Measurements from ENCODE around the gene CDC42BPG.

CDC42BPG gene, protein sequence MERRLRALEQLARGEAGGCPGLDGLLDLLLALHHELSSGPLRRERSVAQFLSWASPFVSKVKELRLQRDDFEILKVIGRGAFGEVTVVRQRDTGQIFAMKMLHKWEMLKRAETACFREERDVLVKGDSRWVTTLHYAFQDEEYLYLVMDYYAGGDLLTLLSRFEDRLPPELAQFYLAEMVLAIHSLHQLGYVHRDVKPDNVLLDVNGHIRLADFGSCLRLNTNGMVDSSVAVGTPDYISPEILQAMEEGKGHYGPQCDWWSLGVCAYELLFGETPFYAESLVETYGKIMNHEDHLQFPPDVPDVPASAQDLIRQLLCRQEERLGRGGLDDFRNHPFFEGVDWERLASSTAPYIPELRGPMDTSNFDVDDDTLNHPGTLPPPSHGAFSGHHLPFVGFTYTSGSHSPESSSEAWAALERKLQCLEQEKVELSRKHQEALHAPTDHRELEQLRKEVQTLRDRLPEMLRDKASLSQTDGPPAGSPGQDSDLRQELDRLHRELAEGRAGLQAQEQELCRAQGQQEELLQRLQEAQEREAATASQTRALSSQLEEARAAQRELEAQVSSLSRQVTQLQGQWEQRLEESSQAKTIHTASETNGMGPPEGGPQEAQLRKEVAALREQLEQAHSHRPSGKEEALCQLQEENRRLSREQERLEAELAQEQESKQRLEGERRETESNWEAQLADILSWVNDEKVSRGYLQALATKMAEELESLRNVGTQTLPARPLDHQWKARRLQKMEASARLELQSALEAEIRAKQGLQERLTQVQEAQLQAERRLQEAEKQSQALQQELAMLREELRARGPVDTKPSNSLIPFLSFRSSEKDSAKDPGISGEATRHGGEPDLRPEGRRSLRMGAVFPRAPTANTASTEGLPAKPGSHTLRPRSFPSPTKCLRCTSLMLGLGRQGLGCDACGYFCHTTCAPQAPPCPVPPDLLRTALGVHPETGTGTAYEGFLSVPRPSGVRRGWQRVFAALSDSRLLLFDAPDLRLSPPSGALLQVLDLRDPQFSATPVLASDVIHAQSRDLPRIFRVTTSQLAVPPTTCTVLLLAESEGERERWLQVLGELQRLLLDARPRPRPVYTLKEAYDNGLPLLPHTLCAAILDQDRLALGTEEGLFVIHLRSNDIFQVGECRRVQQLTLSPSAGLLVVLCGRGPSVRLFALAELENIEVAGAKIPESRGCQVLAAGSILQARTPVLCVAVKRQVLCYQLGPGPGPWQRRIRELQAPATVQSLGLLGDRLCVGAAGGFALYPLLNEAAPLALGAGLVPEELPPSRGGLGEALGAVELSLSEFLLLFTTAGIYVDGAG (N-terminal part only)

DNA sequence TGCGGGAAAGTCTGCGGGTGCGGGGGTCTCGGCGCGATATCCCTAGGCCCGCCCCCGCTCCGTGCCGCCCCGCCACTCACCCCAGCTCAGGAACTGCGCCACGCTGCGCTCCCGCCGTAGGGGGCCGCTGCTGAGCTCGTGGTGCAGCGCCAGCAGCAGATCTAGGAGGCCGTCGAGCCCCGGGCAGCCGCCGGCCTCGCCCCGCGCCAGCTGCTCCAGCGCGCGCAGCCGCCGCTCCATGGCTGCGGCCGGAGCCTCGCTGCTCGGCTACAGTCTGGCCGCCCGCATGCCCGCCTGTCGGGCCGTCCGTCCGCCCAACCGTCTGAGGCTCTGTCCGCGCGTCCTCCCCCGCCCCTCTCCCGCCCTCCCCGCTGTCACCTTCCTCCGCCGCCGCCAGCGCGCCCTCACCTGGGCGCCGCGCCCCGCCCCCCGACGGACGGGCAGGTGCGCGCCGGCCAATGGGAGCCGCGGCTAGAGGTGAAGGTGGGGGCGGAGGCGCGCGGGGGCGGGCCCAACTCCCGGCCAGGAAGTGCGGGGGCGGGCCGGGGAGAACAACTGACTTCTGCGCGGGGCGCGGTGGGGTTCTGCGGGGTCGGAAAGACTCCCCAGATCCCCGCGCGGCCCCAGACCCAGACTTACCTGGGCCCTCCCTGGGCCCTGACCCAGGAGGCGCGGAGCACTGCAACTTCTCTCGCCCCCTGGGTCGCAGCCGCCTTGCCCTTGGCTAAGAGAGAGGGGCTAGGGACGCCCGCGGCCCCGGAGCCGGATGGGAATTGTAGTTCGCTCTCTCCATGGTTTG lies at the start of gene CDC42BPG:
Gene CDC42BPG, minus strand, starts transcription at position 324 of the 799 bp plus-strand sequence. Its CDS starts 84 bp downstream, at position 240.
- peak; percentile 45 for DNase-seq (ENCODE audit: low read depth)

DNA sequence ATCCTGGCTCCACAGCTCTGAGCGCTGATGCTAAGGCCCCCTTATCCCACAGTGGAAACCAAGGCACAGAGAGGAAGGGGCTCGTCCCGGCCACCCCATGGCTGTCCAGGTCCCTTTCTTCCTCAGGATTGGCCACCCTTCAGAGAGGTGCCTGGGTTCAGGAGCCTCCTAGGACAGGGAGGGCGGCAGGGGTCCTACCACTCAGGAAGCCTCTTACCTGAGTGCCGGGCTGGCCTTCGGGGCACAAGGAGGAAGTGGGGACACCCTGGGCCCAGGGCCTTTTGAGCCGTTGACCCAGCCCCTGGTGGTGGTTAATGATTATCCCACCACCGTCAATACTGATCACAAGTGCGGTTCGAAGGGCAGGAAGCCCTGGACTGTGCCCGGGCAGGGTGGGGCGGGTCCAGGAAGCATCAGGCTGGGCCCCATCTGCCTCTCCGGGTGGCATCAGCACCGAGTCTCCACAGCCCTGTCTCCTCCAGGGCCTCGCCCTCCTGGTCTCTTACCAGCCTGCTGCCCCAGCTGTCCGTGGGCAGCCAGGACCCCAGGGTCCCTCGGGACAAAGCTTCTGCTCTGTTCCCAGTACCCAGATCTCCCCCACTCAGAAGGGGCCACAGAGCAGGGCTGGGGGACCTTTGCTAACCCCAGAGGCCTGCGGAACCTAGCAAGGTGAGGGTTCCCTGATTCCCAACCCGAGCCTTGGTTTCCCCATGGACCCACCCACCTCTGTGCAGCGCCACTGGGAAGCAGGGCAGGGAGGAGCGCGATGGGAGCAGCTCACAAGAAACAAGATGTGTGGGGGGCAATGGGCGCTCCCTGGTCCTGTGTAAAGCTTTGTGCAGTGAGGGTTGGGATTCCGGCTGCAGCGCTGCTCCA lies 49.0 kb upstream of the CDC42BPG start:
- DNase-seq (ENCODE audit: low read depth), result no peak

DNA sequence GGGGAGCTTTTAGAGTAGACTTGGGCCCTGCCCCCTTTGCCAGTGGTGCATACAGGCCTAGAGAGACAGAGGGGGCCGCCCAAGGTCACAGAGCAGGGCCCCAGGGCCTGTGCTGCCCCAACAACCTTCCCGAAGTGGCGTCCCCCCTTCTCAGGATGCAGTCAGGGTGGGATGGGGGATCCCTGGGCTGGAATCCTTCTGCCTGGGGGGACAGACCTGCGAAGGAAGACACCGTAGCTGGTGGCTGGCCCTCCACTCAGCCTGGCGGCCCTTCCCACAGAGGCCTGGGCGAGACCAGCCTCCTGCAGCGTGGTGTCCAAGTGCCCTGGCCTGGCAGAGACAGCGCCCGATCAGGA lies 48.4 kb upstream of the CDC42BPG start:
- no peak for DNase-seq (ENCODE audit: low read depth)

DNA sequence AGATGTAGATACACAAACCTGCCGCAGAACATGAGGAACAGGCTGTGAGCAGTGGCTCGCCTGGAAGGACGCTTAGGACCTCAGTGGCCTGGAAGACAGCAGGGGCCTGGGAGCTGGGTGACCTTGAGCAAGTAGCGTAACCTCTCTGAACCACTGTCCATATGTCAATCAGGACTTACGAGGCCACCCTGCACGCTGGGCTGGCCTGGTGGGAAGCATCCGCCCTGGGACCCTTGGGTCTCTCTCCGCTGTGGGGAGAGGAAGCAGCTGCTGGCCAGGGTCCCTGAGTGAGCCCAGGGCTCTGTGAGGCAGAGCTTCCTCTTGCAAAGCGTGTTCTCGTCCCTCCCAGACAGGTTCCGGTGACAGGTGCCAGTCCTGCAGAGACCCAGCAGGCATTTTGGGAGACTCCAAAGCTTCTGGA lies 48.0 kb upstream of the CDC42BPG start:
- DNase-seq (ENCODE audit: low read depth), result no peak

DNA sequence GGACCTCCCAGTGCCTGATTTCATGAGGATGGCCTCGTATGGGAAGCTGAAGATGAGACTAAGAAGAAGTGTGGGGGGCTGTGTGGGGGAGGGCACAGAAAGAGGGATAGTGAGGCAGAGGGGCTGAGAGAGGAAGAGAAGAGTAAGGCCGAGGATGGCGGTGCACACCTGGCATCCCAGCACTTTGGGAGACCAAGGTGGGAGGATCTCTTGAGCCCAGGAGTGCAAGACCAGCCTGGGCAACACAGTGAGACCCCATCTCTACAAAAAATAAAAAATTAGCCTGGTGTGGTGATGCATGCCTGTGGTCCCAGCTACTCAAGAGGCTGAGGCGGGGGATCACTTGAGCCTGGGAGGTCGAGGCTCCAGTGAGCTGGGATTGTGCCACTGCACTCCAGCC lies 47.4 kb upstream of the CDC42BPG start:
- DNase-seq (ENCODE audit: low read depth), result no peak

DNA sequence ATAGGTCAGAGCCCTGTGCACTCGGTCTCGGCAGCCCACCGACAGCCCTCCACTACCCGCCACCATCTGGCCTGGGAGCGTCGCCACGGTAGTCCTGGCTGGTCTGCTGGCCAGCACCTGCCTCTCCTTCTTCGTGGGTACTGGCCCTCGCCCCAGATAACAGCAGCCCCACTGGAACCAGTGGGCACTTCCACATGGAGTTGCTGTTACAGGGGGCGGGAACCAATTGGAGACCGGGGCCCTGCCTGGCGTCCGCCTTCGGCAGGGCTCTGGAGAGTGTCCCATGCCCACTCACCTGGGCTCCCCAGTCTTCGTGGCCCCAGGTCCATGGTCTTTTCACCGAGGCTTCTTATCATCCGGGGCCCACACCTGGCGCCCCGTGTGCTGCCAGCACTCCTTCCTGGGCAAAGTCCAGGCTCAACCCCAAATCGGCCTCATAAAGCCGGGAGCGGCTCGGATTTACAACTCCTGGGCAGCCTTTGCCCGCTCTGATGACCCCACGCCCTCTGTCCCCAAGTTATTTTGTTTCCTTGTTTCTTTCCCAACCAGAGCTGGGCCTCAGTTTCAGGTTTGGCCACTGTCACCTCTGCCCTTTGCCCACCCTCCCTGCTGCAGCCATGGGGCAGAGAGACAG lies 46.9 kb upstream of the CDC42BPG start:
- DNase-seq (ENCODE audit: low read depth), result no peak

DNA sequence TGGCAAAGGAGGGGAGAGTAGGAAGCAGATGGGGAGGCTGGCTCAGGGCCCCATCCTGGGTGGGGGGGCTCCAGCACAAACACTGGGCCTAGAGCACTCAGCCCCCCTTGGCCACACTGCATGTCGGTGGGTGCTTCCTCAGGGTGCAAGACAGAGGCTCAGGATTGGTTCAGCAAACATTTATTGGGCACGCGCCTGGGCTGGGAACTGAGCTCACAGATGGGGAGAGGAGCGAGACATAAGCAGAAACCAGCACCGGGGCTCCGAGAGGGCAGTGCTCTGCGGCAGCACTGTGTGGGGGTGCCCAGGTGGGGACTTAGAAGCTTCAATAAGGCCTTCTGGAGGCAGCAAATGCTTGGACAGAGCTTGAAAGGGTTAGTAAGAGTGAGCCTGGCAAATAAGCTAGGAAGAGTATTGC lies 46.1 kb upstream of the CDC42BPG start:
- DNase-seq (ENCODE audit: low read depth), result no peak

DNA sequence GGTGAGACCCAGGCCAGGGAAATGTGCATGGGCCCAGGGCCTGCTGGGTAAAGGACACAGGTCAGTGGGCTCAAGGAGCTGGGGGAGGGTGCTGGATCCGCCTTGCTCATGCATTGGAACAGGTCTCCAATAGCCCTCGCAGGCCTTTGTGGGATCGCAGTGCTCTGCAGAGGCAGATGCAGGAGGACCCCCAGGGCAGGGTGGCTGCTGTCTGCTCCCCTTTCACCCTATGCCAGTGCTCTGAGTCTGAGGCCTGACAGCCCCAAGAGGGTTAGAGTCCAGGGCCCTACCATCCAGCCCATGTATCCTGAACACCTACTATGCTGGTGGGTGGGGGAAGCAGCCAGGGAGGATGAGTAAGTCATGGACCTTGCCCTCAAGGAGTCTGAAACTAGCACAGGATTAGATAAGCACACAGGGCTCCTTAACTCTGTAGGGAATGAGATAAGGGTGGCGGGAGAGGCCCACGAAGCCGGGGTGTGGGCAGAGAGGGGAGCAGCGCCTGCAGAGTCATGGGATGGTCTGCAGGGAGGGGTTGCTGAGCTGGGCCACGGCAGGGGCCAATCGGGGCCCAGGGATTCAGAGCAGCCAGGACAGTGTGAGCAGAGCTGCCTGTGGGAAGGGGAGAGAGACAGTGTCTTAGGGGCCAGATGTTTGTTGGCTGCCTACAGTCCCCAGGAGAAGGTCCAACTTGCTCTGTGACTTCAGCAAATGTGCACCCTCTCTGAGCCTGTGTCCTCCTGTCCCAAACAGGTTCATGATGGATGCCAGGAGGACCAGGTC lies 44.5 kb upstream of the CDC42BPG start:
- no peak for DNase-seq (ENCODE audit: low read depth)

DNA sequence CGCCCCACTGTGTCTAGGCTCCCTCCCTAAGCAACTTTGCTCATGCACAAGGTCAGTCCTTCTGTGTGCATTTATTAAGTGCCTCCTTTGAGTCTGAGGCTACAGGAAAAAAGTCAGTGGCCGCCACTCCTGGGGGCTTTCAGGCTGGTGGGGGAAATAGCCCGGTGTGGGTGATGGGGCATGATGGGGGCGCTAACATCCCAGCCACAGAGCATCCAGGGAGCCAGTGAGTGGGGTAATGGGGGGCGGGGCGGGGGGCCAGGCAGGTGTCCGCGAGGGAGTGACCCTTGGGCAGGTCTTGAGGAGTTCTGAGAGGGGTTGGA lies 43.9 kb upstream of the CDC42BPG start:
- no peak for DNase-seq (ENCODE audit: low read depth)

DNA sequence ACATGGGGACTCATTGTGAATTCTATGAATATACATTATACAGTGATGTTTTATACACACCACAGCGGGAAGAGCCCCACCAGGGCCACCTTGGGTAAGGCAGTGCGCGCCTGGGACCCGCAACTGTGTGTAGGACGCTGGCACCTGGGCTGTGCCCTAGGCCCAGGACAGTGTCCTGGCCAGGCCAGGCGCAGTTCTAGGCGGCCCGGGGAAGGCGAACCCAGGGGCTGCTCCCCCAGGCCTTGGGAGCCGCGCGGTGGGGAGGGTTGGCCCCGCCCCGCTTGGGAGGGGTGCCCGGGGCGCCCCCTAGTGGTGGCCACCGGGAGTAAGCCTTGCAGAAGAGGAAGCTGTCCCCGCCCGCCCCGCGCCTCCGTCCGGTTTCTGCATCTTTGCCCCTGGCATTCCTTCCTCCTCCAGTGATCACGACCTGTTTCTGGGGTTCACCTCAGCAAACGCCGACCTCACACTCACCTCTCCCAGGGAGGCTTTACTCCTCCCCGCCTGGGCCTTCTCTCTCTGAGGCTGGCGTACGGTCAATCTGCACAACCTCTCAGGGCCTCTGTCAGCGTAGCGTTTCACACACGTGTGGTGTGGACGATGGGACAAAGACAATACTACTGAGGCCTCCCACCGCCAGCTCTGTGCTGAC lies 43.4 kb upstream of the CDC42BPG start:
- DNase-seq (ENCODE audit: low read depth), result peak; percentile 70

DNA sequence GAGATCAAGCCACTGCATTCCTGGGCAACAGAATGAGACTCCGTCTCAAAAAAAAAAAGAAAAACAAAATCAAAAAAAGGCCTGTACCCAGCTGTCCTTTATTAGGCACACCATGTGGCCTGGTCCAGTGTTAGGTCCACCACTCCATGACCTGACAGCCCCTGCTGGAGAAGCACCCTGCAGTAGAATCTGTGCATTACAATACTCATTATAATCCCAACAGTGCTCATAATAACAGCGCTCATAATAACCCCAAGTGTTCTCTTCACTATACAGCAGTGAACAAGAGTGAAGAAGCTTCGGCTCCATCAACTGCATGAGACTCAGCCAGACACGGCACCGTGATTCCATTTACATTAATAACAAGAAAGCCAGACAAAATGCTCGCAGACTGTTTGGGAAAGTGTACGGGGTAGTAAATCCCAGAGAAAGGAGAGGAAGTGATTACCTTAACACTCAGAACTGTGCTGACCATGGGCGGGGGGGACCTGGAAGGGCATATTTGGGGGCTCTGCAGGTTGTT lies 42.8 kb upstream of the CDC42BPG start:
- no peak for DNase-seq (ENCODE audit: low read depth)

DNA sequence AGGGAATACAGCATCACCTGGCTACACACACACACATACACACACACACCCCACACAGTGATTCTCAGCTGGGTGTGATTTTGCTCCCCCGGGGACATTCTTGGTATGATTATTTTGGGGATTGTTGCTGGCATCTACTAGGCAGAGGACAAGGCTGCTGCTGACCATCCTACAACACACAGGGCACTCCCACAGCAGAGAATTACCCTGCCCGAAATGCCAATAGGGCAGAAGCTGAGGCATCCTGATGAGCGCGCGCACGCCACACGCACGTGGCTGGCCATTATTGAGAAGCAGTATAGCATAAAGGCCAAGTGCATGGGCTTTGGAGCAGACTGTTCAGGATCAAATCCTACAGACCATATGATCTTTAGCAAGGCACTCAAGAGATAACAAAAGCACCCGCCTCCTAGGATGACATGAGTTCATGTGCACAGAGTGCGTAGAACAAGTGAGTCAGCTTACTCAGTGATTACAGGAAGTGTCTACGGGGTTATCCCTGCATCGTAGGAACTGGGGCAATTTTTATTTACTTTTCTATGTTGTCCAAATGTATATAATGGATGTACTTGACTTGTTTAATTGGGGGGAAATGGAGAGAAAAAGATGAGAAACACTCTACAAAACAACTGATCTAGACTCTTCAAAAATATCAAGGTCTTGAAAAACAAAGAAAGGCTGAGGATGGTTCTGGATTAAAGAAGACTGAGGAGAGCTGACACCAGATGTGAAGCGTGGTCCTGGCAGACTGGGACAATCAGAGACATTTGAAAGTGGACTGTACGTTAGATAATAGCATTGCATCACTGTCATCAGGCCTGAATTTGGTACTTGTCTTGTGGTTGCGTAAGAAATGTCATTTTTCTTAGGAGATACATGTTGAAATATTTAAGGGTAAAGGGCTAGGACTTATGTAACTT lies 41.2 kb upstream of the CDC42BPG start:
- no peak for DNase-seq (ENCODE audit: low read depth)

DNA sequence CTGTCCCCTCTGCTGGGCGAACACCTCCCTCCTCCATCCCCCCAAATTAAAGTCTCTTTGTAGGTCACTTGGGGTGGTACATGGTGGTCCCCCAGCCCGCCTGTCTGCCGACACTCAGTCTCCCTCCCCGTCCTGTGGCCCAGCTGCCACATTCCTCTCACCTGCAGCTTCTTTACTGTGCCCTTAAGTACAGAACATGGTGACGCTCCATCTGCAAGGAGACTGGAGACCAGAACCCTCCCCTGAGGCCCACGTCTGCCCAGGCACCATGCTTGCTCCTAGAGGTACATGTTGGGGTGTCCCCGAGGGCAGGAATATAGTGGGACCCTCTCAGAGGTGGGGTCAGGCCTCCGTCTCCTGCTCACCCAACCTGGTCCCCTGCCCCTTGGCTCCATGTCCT lies 39.6 kb upstream of the CDC42BPG start:
- DNase-seq (ENCODE audit: low read depth), result no peak

DNA sequence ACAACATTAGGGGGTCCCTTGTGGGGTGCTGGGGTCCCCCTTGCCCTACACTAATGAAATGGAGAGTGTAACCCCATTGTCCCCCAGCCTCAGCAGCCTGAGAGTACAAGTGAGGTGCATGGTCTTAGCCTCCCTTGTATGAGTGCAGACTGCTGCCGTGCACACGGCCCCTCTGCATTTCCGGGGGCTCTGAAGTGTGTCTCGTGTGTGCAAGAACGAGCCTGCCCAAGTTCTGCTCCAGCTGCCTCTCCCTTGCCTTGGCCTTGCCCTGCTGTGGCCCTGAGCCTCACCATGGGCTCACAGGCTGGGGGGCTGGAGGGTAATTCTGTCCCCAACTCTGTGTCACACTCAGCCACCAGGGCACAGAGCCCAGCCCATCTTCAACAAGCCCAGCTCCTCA lies 39.1 kb upstream of the CDC42BPG start:
- no peak for DNase-seq (ENCODE audit: low read depth)

DNA sequence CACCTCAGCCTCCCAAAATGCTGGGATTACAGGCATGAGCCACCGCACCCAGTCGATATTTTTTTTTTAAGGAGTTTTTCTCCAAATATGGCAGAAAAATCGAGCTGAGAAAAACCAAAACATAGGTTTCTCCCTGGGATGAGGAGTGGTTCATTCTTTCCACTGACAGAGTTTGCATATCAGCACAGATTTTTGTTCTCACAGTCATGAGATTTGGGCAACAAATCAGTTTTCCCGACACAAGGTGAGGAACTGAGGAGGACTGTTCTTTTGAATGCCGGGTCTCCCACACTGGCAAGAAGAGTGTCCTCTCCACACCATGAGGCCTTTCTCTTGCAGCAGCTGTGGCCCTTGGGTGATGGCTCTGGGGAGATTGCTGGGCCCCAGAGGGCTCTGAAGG lies 37.8 kb upstream of the CDC42BPG start:
- no peak for DNase-seq (ENCODE audit: low read depth)

DNA sequence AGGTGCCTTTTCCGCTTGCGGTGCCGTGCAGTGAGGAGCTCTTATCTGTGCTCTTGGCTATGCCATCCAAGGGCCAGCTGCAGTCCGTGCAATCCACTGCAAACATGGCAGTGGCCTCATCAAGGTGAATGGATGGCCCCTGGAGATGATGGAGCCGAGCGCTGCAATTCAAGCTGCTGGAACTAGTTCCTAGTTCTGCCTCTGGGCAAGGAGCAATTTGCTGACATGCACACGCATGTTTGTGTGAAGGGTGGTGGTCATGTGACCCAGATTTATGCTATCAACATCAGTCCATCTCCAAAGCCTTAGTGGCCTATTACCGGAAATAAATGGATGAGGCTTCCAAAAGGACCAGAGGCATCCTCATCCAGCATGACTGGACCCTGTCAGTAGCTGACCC lies 37.0 kb upstream of the CDC42BPG start:
- no peak for DNase-seq (ENCODE audit: low read depth)

DNA sequence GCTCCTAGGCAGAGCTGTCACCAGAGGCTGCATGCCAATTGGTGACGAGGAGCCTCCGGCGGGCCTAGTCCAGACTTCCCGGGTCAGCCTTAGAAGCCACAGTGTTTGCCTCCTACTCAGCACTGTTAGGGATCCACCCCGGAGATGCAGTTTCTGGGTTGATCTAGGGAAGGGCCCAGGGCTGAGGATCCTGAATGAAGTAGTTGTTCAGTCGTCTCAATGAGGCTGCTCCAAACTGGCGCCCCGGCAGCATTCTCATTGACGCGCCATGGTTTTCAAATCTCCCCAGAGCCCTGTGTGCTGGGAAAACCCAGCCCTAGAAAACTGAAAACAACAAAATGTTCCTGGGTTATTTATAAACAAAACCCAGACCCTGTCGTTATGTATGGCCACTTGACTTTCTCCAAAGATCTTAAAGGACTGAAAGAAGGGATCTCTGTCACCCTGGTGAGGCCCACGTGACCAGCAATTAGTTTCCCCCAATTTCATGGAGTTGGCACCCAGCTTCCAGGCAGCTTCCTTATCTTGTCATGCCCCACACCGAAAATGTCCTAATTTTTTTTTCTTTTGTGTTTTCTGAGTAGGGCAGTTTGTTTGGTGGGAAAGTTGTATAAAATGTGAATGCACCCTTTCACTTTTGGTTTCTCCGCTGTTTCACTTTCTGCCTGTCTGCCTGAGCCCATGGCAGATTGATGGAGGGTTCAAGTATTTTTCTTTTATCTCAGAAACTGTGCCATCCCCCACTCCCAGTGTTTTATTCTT lies 36.0 kb upstream of the CDC42BPG start:
- DNase-seq (ENCODE audit: low read depth), result no peak
